B cell (primary cell): ENCODE data around the gene KRTAP25-1. TPM values are rescaled to one million over a fixed set of nuclear protein-coding genes. Genes with fewer than 3 reads are reported as not detected.

Experiments
- ATAC-seq: fragments of 200-7000 bp; cut with Tn5 transposase; one replicate; pipeline ENCODE4 v1.10.0; 2021; ENCODE audit warnings: low read depth, mild to moderate bottlenecking, moderate number of reproducible peaks, moderate library complexity
- CTCF ChIA-PET: fragments of 350-600 bp; sonication (Branson Sonifier 250); formaldehyde crosslinking; loops from one replicate; lab custom pipeline; 2021; ENCODE audit warnings: antibody characterized with exemption, inconsistent platforms; lab: Charles Lee
- POLR2A ChIA-PET: fragments of 350-600 bp; sonication (Branson Sonifier 250); formaldehyde crosslinking; loops from one replicate; lab custom pipeline; 2021; ENCODE audit warnings: antibody characterized with exemption; lab: Charles Lee
- DNase-seq: peaks from one replicate; pipeline ENCODE4 v3.0.0; 2013
- H2AFZ ChIP-seq: 2 replicates; pipeline ENCODE4 v1.6.1; 2012; ENCODE audit warnings: mild to moderate bottlenecking, low read depth, low read length; ENCODE audit not compliant: insufficient read depth, poor library complexity, severe bottlenecking
- H3K27ac ChIP-seq, 2 donors: 1 replicate in 1 of 2; 2 replicates in 1 of 2; pipeline ENCODE4 v1.5.1; 2012 to 2013; ENCODE audit warnings: low read length in 2 of 2, mild to moderate bottlenecking in 2 of 2, moderate library complexity in 1 of 2
- H3K27me3 ChIP-seq, 4 experiments: fragments of 200-600 bp in 1 of 4; sonication (generic) in 1 of 4; replicated peaks in 1 of 4; 1 replicate in 2 of 4; 2 replicates in 2 of 4; pipeline versions ENCODE4 v1.6.1 to v1.7.0; 2013 to 2016; ENCODE audit warnings: low read length in 3 of 4, mild to moderate bottlenecking in 2 of 4, mixed read lengths in 1 of 4, moderate library complexity in 1 of 4; ENCODE audit not compliant: insufficient read depth in 4 of 4, control insufficient read depth in 3 of 4; ENCODE audit errors: control extremely low read depth in 1 of 4
- H3K36me3 ChIP-seq, 2 experiments: replicated peaks in 1 of 2; 1 replicate in 1 of 2; 2 replicates in 1 of 2; pipeline versions ENCODE4 v1.6.1 to v1.7.1; 2013; ENCODE audit warnings: low read length in 1 of 2; ENCODE audit not compliant: insufficient read depth in 2 of 2, control insufficient read depth in 1 of 2; ENCODE audit errors: control extremely low read depth in 1 of 2, extremely low read depth in 1 of 2
- H3K4me1 ChIP-seq, 2 donors: fragments of 200-600 bp in 1 of 2; sonication (generic) in 1 of 2; 1 replicate in 1 of 2; 2 replicates in 1 of 2; pipeline versions ENCODE4 v1.5.1 to v1.6.1; 2013 to 2017; ENCODE audit warnings: low read length in 2 of 2; ENCODE audit not compliant: control insufficient read depth in 2 of 2, insufficient read depth in 2 of 2
- H3K4me2 ChIP-seq: replicated peaks from 2 replicates; pipeline ENCODE3; 2012; ENCODE audit warnings: mild to moderate bottlenecking, low read depth, low read length; ENCODE audit not compliant: poor library complexity, severe bottlenecking
- H3K4me3 ChIP-seq, 5 experiments: fragments of 200-600 bp in 1 of 5; sonication (generic) in 1 of 5; 1 replicate in 3 of 5; 2 replicates in 2 of 5; pipeline versions ENCODE4 v1.5.1 to v1.7.0; 2011 to 2016; ENCODE audit warnings: low read length in 4 of 5, mild to moderate bottlenecking in 4 of 5, low read depth in 2 of 5, control low read depth in 1 of 5, moderate library complexity in 1 of 5; ENCODE audit not compliant: insufficient read depth in 1 of 5; ENCODE audit errors: control extremely low read depth in 1 of 5, extremely low read depth in 1 of 5
- H3K79me2 ChIP-seq: fragments of 200-600 bp; sonication (generic); one replicate; pipeline ENCODE4 v1.6.0; 2016; ENCODE audit warnings: low read length; ENCODE audit not compliant: control insufficient read depth, insufficient read depth
- H3K9ac ChIP-seq: fragments of 200-600 bp; sonication (generic); 2 replicates; pipeline ENCODE4 v1.6.1; 2017; ENCODE audit warnings: mild to moderate bottlenecking, low read length, moderate library complexity
- H3K9me3 ChIP-seq, 3 donors: one replicate each; pipeline versions ENCODE4 v1.6.1 to v1.7.1; 2013; ENCODE audit warnings: low read length in 2 of 3; ENCODE audit not compliant: control insufficient read depth in 2 of 3, insufficient read depth in 1 of 3; ENCODE audit errors: control extremely low read depth in 1 of 3
- H4K20me1 ChIP-seq: 2 replicates; pipeline ENCODE4 v1.6.0; 2012; ENCODE audit warnings: mild to moderate bottlenecking, low read length; ENCODE audit not compliant: insufficient read depth, control insufficient read depth, poor library complexity, severe bottlenecking
- H3K27ac Mint-ChIP-seq: one replicate; pipeline ENCODE4 v1.8.0; 2021; ENCODE audit warnings: mixed read lengths
- H3K27me3 Mint-ChIP-seq: one replicate; pipeline ENCODE4 v1.8.0; 2021; ENCODE audit warnings: mixed read lengths
- H3K4me1 Mint-ChIP-seq: one replicate; pipeline ENCODE4 v1.8.0; 2021; ENCODE audit warnings: mixed read lengths
- H3K4me3 Mint-ChIP-seq: one replicate; pipeline ENCODE4 v1.8.0; 2021; ENCODE audit warnings: mixed read lengths
- H3K9me3 Mint-ChIP-seq: one replicate; pipeline ENCODE4 v1.8.0; 2022; ENCODE audit warnings: mixed read lengths; ENCODE audit not compliant: insufficient read depth
- EZH2 ChIP-seq: IDR thresholded peaks from 2 replicates; pipeline ENCODE4 v1.6.1; 2012; ENCODE audit warnings: borderline replicate concordance, low read depth, mild to moderate bottlenecking, moderate library complexity, low read length; ENCODE audit not compliant: insufficient read depth, poor library complexity, severe bottlenecking
- WGBS: methylation state at CpG from one replicate; pipeline ENCODE4 v1.1.5; 2013; ENCODE audit warnings: missing lambda C conversion rate; ENCODE audit not compliant: insufficient coverage; 5-methylcytosine and 5-hydroxymethylcytosine counted together
- intact Hi-C: fragments of 100-400 bp; cut with micrococcal nuclease; formaldehyde crosslinking; loops from one replicate; pipeline ENCODE4 v1.10.0; 2022
- polyA plus RNA-seq: library from polyadenylated mRNA; depleted of rRNA; stranded (reverse); fragments of >200 nt; gene quantifications from 2 replicates; pipeline ENCODE4 v1.2.3, GENCODE V29; 2012
- total RNA-seq, 2 donors: library from RNA; stranded (reverse); fragments of 120-200 nt in 1 of 2; gene quantifications; 1 replicate in 1 of 2; 2 replicates in 1 of 2; pipeline versions ENCODE4 v1.2.3 to v1.2.4, GENCODE V29; 2013 to 2022
- TF ChIP-seq, protein P1 (sequence below): fragments of 200-600 bp; IDR thresholded peaks from one replicate; pipeline ENCODE4 v1.8.0; 2022; ENCODE audit warnings: antibody characterized with exemption, mild to moderate bottlenecking

KRTAP25-1 gene
- total and polyA plus RNA-seq, 2 donors (not counting 1 experiment from before 2014, with no cell fraction given) = not detected

DNA sequence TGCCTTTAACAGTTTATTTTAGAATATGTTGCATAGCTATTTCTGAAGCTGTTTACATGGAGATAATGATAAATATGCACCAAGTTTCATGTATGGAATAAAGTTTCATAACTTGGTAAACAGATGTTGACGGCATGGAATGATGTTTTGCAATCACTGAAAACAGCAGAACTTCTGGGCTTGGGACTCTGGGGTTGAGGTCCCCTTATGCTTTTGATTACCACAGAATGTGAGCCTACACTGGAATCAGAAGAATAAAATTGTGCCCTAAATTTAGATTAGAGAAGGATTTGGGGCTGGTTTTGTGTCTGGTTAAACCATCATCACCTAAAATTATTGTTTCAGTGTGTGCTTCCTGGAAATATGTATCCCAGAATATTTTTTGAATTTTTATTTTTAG lies 17.7 kb downstream of the KRTAP25-1 start:
- H3K27me3 Mint-ChIP-seq = no peaks in the 10 kb centered on the region

GRCh38 chr21:30271156-30271555 lies 18.2 kb downstream of the KRTAP25-1 start:
- H3K4me1 ChIP-seq = no peaks in the 10 kb centered on the region

More for the DNA sequence above, 17.7 kb downstream of the KRTAP25-1 start:
- intact Hi-C loops = no loop called here
- 100% methylated on average over 1 of the region's 1 CpG for WGBS
- peaks cover 0 to 3% (median 0%) of the 10 kb centered on the region in 3 donors for H3K9me3 ChIP-seq
- H4K20me1 ChIP-seq = no peaks in the 10 kb centered on the region
- Mint-ChIP-seq H3K9me3 (no peaks in the 10 kb centered on the region), H3K4me1 (no peaks in the 10 kb centered on the region), H3K4me3 (no peak overlapping the region), H3K27ac (no peak overlapping the region)
- TF ChIP-seq, protein P1, sequence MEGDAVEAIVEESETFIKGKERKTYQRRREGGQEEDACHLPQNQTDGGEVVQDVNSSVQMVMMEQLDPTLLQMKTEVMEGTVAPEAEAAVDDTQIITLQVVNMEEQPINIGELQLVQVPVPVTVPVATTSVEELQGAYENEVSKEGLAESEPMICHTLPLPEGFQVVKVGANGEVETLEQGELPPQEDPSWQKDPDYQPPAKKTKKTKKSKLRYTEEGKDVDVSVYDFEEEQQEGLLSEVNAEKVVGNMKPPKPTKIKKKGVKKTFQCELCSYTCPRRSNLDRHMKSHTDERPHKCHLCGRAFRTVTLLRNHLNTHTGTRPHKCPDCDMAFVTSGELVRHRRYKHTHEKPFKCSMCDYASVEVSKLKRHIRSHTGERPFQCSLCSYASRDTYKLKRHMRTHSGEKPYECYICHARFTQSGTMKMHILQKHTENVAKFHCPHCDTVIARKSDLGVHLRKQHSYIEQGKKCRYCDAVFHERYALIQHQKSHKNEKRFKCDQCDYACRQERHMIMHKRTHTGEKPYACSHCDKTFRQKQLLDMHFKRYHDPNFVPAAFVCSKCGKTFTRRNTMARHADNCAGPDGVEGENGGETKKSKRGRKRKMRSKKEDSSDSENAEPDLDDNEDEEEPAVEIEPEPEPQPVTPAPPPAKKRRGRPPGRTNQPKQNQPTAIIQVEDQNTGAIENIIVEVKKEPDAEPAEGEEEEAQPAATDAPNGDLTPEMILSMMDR = no peak
- no peak for TF ChIP-seq EZH2
- H3K27ac ChIP-seq = no peak overlapping the region
- ChIA-PET CTCF (no interaction called here), POLR2A (no interaction called here)
- no peaks in the 10 kb centered on the region for H3K79me2 ChIP-seq
- no peaks in the 10 kb centered on the region for H3K27me3 ChIP-seq
- H3K4me2 ChIP-seq = no peak overlapping the region
- no peaks in the 10 kb centered on the region for H3K4me1 ChIP-seq
- H3K4me3 ChIP-seq = no peak overlapping the region
- H3K9ac ChIP-seq = no peak overlapping the region
- no peak for ATAC-seq
- no peak overlapping the region for H2AFZ ChIP-seq
- H3K36me3 ChIP-seq = no peaks in the 10 kb centered on the region
- DNase-seq = no peak

More at GRCh38 chr21:30271156-30271555, 18.2 kb downstream of the KRTAP25-1 start:
- no peak overlapping the region for H3K4me3 ChIP-seq
- Mint-ChIP-seq H3K4me1 (no peaks in the 10 kb centered on the region), H3K4me3 (no peak overlapping the region), H3K27me3 (no peaks in the 10 kb centered on the region), H3K9me3 (no peaks in the 10 kb centered on the region), H3K27ac (no peak overlapping the region)
- ATAC-seq (no peak), DNase-seq (no peak)
- no peak overlapping the region for H2AFZ ChIP-seq
- no peak overlapping the region for H3K4me2 ChIP-seq
- WGBS = 87% methylated on average over 4 of the region's 5 CpGs
- H4K20me1 ChIP-seq = no peaks in the 10 kb centered on the region
- CTCF ChIA-PET = no interaction called here
- POLR2A ChIA-PET = no interaction called here
- no peak overlapping the region for H3K27ac ChIP-seq
- H3K79me2 ChIP-seq = no peaks in the 10 kb centered on the region
- intact Hi-C loops = no loop called here
- H3K36me3 ChIP-seq = no peaks in the 10 kb centered on the region
- no peak for TF ChIP-seq EZH2
- TF ChIP-seq, protein P1 = no peak
- H3K9me3 ChIP-seq = no peaks in the 10 kb centered on the region
- no peak overlapping the region for H3K9ac ChIP-seq
- no peaks in the 10 kb centered on the region for H3K27me3 ChIP-seq
